HG02798 (cell line): ENCODE results near the gene TRIM72.
A peak's percentile ranks its signal among the peaks of the same experiment; 100 is the strongest.
"Not testable (repeated sequence)": the region's sequence is repeated elsewhere in the genome, so short reads cannot be mapped to it uniquely, and the experiment has no call there.

Experiments used
- ATAC-seq: cut with Tn5 transposase; IDR thresholded peaks from one replicate; pipeline ENCODE4 v1.9.1; 2021; ENCODE audit warnings: mild to moderate bottlenecking; ENCODE audit not compliant: unreplicated experiment, poor library complexity

The TRIM72 gene

GRCh38 chr16:31250782-31251384 is 37.0 kb downstream of the TRIM72 start:
- ATAC-seq = no peak

- no peak for ATAC-seq
These were observed 37.5 kb downstream of the TRIM72 start for GRCh38 chr16:31251435-31251834.

DNA sequence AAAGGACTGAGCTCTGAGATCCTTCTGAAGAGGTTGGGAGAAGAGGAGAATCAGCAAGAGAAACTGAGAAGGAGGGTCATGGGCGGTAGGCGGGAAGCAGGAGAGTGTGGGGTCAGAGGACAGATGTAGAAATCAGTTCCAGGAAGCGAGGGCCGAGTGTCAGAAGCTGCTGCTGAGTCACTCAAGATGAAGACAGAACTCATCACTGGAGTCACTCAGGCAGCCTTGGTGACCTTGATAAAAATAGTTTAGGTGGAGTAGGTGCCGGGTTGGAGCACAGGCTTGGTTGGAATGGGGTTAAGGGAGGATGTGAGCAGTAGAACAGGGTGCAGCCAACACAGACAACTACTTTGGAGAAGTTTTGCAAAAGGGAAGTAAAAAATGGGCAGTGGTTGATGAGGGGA is 39.7 kb downstream of the TRIM72 start:
- no peak for ATAC-seq

DNA sequence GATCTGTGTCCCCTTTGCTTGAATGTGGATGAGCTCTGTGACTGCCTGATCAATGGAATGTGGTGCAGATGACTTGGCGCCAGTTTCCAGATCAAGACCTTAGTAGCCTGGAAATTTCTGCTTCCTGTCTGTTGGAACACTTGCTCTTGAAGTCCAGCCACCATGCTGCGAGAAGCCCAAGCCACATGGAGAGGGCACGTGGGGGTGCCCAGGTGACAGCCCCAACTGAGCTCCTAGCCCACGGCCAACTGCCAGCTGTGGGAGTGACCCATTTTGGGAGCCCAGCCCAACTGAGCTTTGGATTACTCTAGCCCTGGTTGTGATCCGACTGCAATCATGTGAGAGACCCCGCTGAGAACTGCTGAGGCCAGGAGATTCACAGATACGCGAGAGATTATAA is 42.5 kb downstream of the TRIM72 start:
- no peak for ATAC-seq

- no peak for ATAC-seq
These were observed 44.4 kb downstream of the TRIM72 start for GRCh38 chr16:31258366-31258765.

- no peak for ATAC-seq
These were observed 46.4 kb downstream of the TRIM72 start for GRCh38 chr16:31260136-31260931.

DNA sequence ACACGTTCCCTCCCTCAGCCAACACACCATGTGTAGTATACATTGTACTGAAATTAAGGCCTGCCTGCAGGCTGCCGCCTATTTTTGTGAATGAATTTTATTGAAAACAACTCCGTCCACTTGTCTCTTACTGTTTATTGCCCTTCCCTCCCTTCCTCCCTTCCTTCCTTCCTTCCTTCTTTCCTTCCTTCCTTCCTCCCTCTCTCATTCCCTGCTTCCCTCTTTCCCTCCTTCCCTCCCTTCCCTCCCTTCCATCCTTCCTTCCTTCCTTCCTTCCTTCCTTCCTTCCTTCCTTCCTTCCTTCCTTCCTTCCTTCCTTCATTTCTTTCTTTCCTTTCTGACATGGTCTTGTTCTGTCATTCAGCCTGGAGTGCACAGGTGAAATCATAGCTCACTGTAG is 48.2 kb downstream of the TRIM72 start:
- no peak for ATAC-seq

GRCh38 chr16:31265329-31266245 is 51.7 kb downstream of the TRIM72 start:
- peak; percentile 94 for ATAC-seq

DNA sequence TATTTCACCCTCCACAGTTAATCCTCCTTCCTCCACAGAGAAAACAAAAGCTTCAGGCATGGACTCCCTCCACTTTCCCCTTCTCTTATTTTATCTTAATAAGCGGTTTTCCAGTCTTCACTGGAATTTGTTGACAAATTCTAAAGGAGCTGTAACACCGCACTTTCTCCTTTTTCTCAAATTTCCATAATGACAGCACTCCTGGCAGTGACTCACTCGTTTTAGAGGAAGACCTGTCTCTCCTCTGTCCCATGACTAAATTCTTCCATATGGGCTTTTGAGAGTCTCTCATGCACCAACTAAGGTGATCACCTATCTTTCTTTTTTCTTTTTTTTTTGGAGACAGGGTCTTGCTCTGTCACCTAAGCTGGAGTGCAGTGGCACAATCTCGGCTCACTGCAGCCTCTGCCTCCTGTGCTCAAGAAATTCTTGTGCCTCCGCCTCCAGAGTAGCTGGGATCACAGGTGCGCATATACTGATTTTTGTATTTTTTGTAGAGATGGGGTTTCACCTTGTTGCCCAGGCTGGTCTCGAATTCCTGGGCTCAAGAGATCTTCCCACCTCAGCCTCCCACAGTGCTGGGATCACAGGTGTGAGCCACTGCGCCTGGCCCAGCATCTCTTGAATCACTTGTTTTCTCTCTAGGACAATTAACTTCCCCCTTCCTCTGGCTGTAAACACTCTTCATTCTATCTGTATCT is 53.6 kb downstream of the TRIM72 start:
- ATAC-seq = no peak

- ATAC-seq = no peak
These were observed 54.1 kb downstream of the TRIM72 start for GRCh38 chr16:31268033-31268365.

- no peak for ATAC-seq
These were observed 55.0 kb downstream of the TRIM72 start for GRCh38 chr16:31268891-31269290.

DNA sequence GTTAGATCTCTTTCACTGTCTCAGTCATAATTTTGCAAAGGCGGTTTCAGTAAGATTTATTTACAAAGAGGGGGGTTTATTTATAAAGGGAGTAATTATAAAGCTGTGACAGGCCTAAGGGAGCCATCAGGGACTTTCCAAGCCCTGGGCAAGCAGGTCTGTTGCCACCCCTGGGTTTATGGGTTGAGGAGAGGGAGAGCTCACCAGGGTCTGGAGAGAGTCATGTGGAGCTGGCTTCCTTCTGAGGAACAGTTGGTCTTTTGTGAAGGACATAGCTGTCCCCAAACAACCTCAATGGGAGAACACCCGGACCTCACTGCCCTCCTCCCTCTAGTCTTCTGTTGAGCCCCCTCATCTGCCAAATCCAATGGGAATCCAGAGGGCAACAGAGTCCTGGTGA is 55.6 kb downstream of the TRIM72 start:
- no peak for ATAC-seq

DNA sequence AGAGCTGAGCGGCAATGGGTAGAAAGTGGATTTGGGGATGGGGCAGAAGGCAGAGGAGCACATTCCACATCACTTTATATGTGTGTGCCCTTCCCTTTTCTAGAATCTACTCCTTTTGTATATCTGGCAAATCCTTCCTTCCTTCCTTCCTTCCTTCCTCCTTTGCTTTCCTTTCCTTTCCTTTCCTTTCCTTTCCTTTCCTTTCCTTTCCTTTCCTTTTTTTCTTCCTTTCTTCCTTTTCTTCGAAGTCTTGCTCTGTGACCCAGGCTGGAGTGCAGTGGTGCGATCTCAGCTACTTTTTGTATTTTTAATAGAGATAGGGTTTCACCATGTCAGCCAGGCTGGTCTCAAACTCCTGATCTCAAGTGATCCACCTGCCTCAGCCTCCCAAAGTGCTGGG is 56.1 kb downstream of the TRIM72 start:
- not testable (repeated sequence) for ATAC-seq

DNA sequence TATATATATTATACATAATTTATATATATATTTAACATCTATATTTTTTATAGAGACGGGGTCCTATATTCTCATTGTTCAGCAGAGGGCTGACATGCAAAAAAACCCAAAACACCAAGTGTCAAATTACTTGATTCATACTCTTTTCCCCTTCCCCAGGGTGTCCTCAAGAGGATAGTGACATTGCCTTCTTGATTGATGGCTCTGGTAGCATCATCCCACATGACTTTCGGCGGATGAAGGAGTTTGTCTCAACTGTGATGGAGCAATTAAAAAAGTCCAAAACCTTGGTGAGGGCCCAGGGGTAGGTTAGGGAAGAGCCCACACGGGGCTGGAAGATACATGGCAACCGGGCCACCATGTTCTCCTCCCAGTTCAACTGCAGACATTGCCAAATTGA is 56.9 kb downstream of the TRIM72 start:
- no peak for ATAC-seq

DNA sequence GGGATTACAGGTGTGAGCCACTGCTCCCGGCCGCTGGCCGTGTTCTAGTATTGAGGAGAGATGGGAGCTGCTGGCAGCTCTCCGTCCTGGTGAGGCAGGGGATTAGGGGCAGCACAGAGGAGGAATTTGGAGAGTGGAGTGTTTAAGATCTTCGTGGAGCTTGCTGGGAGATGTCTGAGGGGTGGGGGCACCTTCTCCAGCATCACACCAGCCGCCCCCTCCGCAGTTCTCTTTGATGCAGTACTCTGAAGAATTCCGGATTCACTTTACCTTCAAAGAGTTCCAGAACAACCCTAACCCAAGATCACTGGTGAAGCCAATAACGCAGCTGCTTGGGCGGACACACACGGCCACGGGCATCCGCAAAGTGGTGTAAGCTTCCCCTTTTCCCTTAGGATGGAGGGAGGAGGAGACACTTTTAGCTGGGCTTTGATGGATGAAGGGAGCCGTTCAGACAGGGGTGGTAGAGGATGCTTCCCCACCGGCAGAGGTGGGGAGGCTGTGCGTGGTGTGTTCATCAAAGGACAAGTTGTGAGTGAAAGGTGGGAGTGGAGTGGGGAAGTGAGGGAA is 57.8 kb downstream of the TRIM72 start:
- no peak for ATAC-seq

- no peak for ATAC-seq
These were observed 59.3 kb downstream of the TRIM72 start for GRCh38 chr16:31273187-31273586.

- no peak for ATAC-seq
These were observed 59.8 kb downstream of the TRIM72 start for GRCh38 chr16:31273676-31274075.

DNA sequence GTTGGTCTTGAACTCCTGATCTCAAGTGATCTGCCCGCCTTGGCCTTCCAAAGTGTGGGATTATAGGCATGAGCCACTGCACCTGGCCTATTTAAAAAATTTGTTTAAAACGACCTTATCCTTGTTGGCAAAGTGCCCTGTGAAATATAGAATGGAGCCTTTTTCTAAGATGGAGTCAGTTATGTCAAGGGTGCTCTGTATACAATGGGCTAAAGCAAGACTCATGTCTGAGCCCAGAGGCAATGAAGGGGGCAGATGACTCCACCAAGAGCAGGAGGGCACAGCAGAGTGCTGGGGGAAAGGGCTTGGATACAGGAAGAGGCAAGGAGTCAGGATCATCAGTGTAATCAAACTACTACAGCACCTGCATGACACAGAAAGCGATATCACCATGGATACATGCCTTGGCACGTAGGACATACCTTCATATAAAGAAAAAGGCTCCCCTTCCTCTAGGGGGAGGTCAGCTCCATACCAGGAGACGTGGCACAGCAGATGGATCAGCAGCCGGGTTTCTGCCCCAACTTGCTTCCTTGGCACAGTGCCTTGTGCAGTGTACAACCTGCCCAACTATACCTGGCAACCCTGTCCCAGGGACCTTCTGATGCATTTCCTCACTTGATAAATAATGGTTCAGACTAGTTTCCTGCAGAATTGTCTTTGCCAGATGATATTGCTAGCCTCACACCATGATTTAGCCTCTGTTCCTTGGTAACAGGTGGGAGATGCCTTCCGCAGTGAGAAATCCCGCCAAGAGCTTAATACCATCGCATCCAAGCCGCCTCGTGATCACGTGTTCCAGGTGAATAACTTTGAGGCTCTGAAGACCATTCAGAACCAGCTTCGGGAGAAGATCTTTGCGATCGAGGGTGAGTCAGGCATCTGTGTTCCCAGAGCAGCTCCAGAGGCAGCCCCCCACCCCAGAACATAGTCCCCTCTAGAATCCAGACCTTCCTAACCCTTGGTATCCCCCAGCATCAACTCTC is 61.2 kb downstream of the TRIM72 start:
- no peak for ATAC-seq

GRCh38 chr16:31276600-31276999 is 62.7 kb downstream of the TRIM72 start:
- no peak for ATAC-seq
